Tibial nerve (tissue), 4 donors: ENCODE measurements around the gene DENND1A.

Source experiments
- CTCF ChIP-seq, 5 experiments: fragments of 200-600 bp in 3 of 5; fragments of 450-650 bp in 2 of 5; sonication (generic) in 3 of 5; IDR thresholded peaks; one replicate each; pipeline ENCODE4 v1.5.1; 2016 to 2019; ENCODE audit warnings: antibody characterized with exemption in 5 of 5, mild to moderate bottlenecking in 3 of 5, moderate library complexity in 2 of 5
- EP300 ChIP-seq, 2 donors: sonication (generic); formaldehyde crosslinking; IDR thresholded peaks; one replicate each; pipeline ENCODE4 v1.6.1; 2017; ENCODE audit warnings: antibody characterized with exemption in 2 of 2, mild to moderate bottlenecking in 1 of 2
- POLR2A ChIP-seq, 2 donors: fragments of 450-650 bp; IDR thresholded peaks; one replicate each; pipeline ENCODE4 v1.6.1; 2017; ENCODE audit warnings: antibody characterized with exemption in 2 of 2, mild to moderate bottlenecking in 2 of 2, moderate library complexity in 2 of 2

GRCh38 chr9:123488722-123489321 is 441.1 kb downstream of the DENND1A start:
- TF ChIP-seq CTCF (IDR thresholded peaks at IDR 0.05) (no peak), POLR2A (IDR thresholded peaks at IDR 0.05) (no peak), EP300 (IDR thresholded peaks at IDR 0.05) (no peak)
